ENCODE data around the gene PRDM16.

DNA sequence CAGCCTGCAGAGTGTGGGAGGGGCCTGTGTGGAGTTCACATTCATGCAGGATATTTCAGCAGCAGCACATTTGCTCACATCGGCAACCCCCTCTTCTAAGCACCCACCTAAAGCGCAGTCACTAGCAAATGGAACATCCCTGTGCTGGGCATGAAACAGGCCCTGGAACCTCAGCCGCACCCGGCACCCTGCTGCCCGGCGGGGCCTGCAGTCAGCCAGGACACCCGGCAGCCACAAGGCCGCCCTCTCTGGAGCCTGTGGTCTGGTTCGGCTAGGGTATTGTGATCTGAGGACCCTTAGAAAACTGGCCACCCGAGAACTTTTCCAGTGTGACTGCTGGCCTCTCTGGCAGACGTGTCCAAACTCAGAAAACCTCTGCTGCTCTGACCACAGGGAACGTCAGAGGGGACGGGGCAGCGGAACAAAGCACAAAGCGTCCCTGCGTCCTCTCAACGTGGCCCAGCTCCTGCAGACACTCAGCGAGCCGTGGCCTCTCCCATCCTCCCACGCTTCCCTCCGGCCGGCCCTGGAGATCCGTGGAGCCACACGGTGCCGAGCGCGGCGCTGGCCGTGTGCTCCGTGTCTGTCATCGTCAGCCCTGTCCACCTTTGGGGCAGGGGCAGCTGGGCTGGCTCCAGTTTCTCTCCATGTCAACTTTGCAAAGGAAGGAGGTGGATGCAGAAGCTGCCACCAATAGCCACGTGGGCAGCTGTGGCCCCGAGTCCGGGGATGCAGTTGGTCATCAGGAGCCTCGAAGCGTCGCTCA, 209.6 kb downstream of the PRDM16 start:
- TF ChIP-seq, protein P1, sequence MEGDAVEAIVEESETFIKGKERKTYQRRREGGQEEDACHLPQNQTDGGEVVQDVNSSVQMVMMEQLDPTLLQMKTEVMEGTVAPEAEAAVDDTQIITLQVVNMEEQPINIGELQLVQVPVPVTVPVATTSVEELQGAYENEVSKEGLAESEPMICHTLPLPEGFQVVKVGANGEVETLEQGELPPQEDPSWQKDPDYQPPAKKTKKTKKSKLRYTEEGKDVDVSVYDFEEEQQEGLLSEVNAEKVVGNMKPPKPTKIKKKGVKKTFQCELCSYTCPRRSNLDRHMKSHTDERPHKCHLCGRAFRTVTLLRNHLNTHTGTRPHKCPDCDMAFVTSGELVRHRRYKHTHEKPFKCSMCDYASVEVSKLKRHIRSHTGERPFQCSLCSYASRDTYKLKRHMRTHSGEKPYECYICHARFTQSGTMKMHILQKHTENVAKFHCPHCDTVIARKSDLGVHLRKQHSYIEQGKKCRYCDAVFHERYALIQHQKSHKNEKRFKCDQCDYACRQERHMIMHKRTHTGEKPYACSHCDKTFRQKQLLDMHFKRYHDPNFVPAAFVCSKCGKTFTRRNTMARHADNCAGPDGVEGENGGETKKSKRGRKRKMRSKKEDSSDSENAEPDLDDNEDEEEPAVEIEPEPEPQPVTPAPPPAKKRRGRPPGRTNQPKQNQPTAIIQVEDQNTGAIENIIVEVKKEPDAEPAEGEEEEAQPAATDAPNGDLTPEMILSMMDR (IDR thresholded peaks at IDR 0.05) = no peak
- no peak for TF ChIP-seq POLR2AphosphoS5 (IDR thresholded peaks at IDR 0.05)
